BJ (cell line): ENCODE measurements around the gene FNIP1. TPM values are rescaled to one million over a fixed set of nuclear protein-coding genes. Genes with fewer than 3 reads are reported as not detected.
"Not testable (repeated sequence)": the region's sequence is repeated elsewhere in the genome, so short reads cannot be mapped to it uniquely, and the experiment has no call there.

Experiments used
- CTCF ChIA-PET: fragments of 350-600 bp; formaldehyde crosslinking; extraction: SDS; loops from one replicate; lab custom pipeline; 2021; ENCODE audit warnings: antibody characterized with exemption, inconsistent platforms; lab: Yijun Ruan, JAX
- POLR2A ChIA-PET: fragments of 300-600 bp; sonication (Branson Sonifier 250); formaldehyde crosslinking; extraction: SDS; loops from one replicate; lab custom pipeline; 2021; ENCODE audit warnings: antibody characterized with exemption; lab: Charles Lee
- DNase-seq: peaks from one replicate; pipeline ENCODE4 v3.0.0-alpha.2; 2011; ENCODE audit warnings: low read depth
- H3K27me3 ChIP-seq: 2 replicates; pipeline ENCODE4 v1.6.0; 2011; ENCODE audit warnings: low read length; ENCODE audit not compliant: control insufficient read depth, insufficient read depth
- H3K36me3 ChIP-seq: 2 replicates; pipeline ENCODE4 v1.5.1; 2011; ENCODE audit warnings: low read length; ENCODE audit not compliant: control insufficient read depth, insufficient read depth
- H3K4me3 ChIP-seq: 2 replicates; pipeline ENCODE4 v1.5.1; 2011; ENCODE audit warnings: low read depth, mild to moderate bottlenecking, control low read depth, low read length
- polyA plus RNA-seq: library from polyadenylated mRNA; depleted of rRNA; stranded (reverse); fragments of >200 nt; gene quantifications from 2 replicates; pipeline ENCODE4 v1.2.3, GENCODE V29; 2011
- TF ChIP-seq, protein P1 (sequence below): IDR thresholded peaks from 2 replicates; pipeline ENCODE4 v1.5.1; 2011; ENCODE audit warnings: low read depth, mild to moderate bottlenecking, control low read depth, inconsistent platforms, low read length, moderate library complexity; ENCODE audit not compliant: insufficient read depth

Gene FNIP1
- polyA plus RNA-seq, 1 experiment = 5.3 TPM

GRCh38 chr5:131679911-131680310 lies 116.9 kb downstream of the FNIP1 start:
- TF ChIP-seq, protein P1, sequence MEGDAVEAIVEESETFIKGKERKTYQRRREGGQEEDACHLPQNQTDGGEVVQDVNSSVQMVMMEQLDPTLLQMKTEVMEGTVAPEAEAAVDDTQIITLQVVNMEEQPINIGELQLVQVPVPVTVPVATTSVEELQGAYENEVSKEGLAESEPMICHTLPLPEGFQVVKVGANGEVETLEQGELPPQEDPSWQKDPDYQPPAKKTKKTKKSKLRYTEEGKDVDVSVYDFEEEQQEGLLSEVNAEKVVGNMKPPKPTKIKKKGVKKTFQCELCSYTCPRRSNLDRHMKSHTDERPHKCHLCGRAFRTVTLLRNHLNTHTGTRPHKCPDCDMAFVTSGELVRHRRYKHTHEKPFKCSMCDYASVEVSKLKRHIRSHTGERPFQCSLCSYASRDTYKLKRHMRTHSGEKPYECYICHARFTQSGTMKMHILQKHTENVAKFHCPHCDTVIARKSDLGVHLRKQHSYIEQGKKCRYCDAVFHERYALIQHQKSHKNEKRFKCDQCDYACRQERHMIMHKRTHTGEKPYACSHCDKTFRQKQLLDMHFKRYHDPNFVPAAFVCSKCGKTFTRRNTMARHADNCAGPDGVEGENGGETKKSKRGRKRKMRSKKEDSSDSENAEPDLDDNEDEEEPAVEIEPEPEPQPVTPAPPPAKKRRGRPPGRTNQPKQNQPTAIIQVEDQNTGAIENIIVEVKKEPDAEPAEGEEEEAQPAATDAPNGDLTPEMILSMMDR = no peak
- peak; percentile 68 for DNase-seq
- no peaks in the 10 kb centered on the region for H3K27me3 ChIP-seq
- ChIA-PET CTCF (interaction anchor here (0.9 to 1.6 kb wide), 3 partner anchors 11 to 90 kb away, joined by 3 read pairs; no protein-coding TSS in a partner anchor), POLR2A (no interaction called here)
- H3K4me3 ChIP-seq = no peak overlapping the region
- no peaks in the 10 kb centered on the region for H3K36me3 ChIP-seq

GRCh38 chr5:131678273-131678672 lies 118.5 kb downstream of the FNIP1 start:
- DNase-seq, H3K27me3 ChIP-seq, CTCF ChIA-PET, H3K4me3 ChIP-seq, H3K36me3 ChIP-seq, POLR2A ChIA-PET: not testable (repeated sequence)

DNA sequence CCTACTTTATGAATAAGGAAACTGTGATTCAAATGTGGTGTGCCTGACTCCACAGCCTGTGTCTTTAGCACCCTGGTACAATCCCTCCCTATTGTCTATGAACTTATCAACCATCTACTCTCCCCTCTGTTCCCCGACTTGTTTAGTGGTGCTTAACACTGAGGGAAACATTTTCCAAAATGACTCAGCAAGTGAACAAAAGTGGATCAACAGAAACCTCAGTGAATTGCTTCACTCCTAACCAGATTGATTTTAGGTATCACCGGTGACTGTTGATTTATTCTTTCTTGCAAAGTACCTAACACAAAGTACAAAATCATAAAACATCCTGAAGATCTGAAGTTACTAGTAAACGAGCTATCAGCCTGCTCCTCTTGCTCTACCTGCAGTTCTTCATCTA lies 119.7 kb downstream of the FNIP1 start:
- CTCF ChIA-PET = no interaction called here
- Histone ChIP-seq H3K4me3 (no peak overlapping the region), H3K36me3 (0 out of 2 replicates have a peak, but pooled peaks cover 1% of the 10 kb centered on the region), H3K27me3 (no peaks in the 10 kb centered on the region)
- TF ChIP-seq, protein P1 = no peak
- no peak for DNase-seq
- POLR2A ChIA-PET = no interaction called here

DNA sequence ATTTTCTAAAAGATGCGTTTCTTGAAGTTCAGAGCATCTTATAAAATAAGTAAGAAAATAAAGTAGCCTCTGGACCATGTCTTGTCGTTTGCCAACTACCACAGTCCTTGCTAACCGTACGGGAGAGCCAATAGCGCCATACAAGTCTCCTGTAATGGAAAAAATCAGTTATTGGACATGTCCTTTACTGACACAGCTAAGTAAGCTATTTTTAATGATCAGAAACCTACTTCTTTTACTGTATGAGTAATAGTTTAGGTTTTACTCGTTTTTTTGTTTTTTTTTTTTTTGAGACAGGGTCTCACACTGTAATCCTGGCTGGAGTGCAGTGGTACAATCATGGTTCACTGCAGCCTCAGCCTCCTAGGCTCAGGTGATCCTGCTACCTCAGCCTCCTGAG lies 124.0 kb downstream of the FNIP1 start:
- Histone ChIP-seq H3K36me3 (0 out of 2 replicates have a peak, but pooled peaks cover 1% of the 10 kb centered on the region), H3K4me3 (no peak overlapping the region), H3K27me3 (no peaks in the 10 kb centered on the region)
- ChIA-PET CTCF (interaction anchor here (1.8 kb wide), 1 partner anchor 83 kb away, joined by 8 read pairs; no protein-coding TSS in a partner anchor), POLR2A (interaction anchor here (0.7 kb wide), 1 partner anchor 13 kb away, joined by 3 read pairs; no protein-coding TSS in a partner anchor)
- no peak for DNase-seq
- TF ChIP-seq, protein P1 = no peak

DNA sequence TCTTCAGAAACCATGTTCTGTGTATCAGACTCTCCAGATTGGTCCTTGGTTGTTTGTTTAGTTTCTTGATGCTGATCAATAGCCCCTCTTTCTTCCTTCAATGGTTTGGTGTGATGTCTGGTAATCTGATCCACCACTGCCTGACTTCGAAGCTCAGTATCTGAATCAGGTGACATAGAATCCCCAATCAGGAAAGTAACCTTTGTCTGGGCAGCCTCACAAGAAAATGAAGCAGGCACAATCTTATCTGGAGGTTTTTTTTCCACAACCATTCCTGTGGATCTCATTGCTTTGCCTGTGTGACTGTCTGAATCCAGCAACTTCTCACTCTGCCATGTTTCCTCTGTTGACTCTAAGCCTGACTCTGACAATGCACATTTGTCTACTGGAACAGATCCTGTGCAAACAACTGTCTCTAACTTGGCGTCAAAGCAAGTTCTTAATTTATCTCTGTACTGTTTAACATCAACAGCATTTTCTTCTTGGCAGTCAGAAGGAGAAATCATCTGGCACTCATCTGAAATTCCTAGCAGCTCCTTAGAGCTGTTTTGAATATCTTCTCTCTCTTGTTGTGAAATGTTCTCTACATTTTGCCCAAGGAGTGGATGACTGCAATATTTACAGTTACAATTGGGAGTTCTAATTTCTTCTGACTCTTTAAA lies 124.7 kb downstream of the FNIP1 start:
- ChIA-PET CTCF (interaction anchor here (0.7 to 1.8 kb wide), 2 partner anchors 18 to 83 kb away, joined by 3 to 8 read pairs; no protein-coding TSS in a partner anchor), POLR2A (interaction anchor here (0.7 kb wide), 1 partner anchor 13 kb away, joined by 3 read pairs; no protein-coding TSS in a partner anchor)
- no peak overlapping the region for H3K4me3 ChIP-seq
- TF ChIP-seq, protein P1 = no peak
- no peaks in the 10 kb centered on the region for H3K27me3 ChIP-seq
- peak; percentile 92 for DNase-seq
- 0 out of 2 replicates have a peak, but pooled peaks cover 1% of the 10 kb centered on the region for H3K36me3 ChIP-seq
